Measurements from ENCODE around the gene ZW10. TPM values are rescaled to one million over a fixed set of nuclear protein-coding genes. Genes with fewer than 3 reads are reported as not detected.

Gene ZW10
- total and polyA plus RNA-seq, 2 donors (not counting 1 experiment from before 2014, with no cell fraction given), result 4.8 to 11.9 TPM

- Mint-ChIP-seq H3K9me3 (ENCODE audit: insufficient read depth) (no peaks in the 10 kb centered on the region), H3K27me3 (no peaks in the 10 kb centered on the region), H3K4me3 (no peak overlapping the region), H3K4me1 (no peaks in the 10 kb centered on the region), H3K27ac (no peak overlapping the region)
- WGBS (ENCODE audit: insufficient coverage), result 80% methylated on average over 1 of the region's 4 CpGs
- Histone ChIP-seq H3K27me3 (replicated peaks in 1 of 4; ENCODE audit: control extremely low read depth in 1 of 4, control insufficient read depth in 3 of 4, insufficient read depth in 4 of 4, low read length in 3 of 4) (no peaks in the 10 kb centered on the region), H3K4me1 (ENCODE audit: control insufficient read depth in 2 of 2, insufficient read depth in 2 of 2, low read length in 2 of 2) (no peaks in the 10 kb centered on the region), H3K4me2 (replicated peaks; ENCODE audit: low read depth, low read length, poor library complexity, severe bottlenecking) (no peak overlapping the region), H3K36me3 (replicated peaks in 1 of 2; ENCODE audit: control extremely low read depth in 1 of 2, control insufficient read depth in 1 of 2, extremely low read depth in 1 of 2, insufficient read depth in 2 of 2, low read length in 1 of 2) (no peaks in the 10 kb centered on the region), H3K4me3 (ENCODE audit: control extremely low read depth in 1 of 5, extremely low read depth in 1 of 5, insufficient read depth in 1 of 5, low read depth in 2 of 5, low read length in 4 of 5) (no peak overlapping the region), H3K79me2 (ENCODE audit: control insufficient read depth, insufficient read depth, low read length) (no peaks in the 10 kb centered on the region), H4K20me1 (ENCODE audit: control insufficient read depth, insufficient read depth, low read length, poor library complexity, severe bottlenecking) (no peaks in the 10 kb centered on the region), H3K9ac (ENCODE audit: low read length) (no peak overlapping the region), H3K27ac (ENCODE audit: low read length in 2 of 2) (no peak overlapping the region), H2AFZ (ENCODE audit: insufficient read depth, low read depth, low read length, poor library complexity, severe bottlenecking) (no peak overlapping the region), H3K9me3 (ENCODE audit: control extremely low read depth in 1 of 3, control insufficient read depth in 2 of 3, insufficient read depth in 1 of 3, low read length in 2 of 3) (peaks cover 0 to 5% (median 0%) of the 10 kb centered on the region in 3 donors)
- ChIA-PET CTCF (no interaction called here), POLR2A (no interaction called here)
- no peak for TF ChIP-seq CTCF (IDR thresholded peaks at IDR 0.05)
- no peak for TF ChIP-seq EZH2 (IDR thresholded peaks at IDR 0.05; ENCODE audit: borderline replicate concordance, insufficient read depth, low read depth, low read length, poor library complexity, severe bottlenecking)
- ATAC-seq (ENCODE audit: low read depth), result no peak
- intact Hi-C loops (cut with micrococcal nuclease), result no loop called here
- DNase-seq, result no peak
These were observed 78.3 kb downstream of the ZW10 start for GRCh38 chr11:113695207-113695606.

GRCh38 chr11:113694390-113694789, 79.1 kb downstream of the ZW10 start:
- ATAC-seq (ENCODE audit: low read depth) (no peak), DNase-seq (no peak)
- H3K79me2 ChIP-seq (ENCODE audit: control insufficient read depth, insufficient read depth, low read length), result no peaks in the 10 kb centered on the region
- no peak overlapping the region for H3K4me3 ChIP-seq (ENCODE audit: control extremely low read depth in 1 of 5, extremely low read depth in 1 of 5, insufficient read depth in 1 of 5, low read depth in 2 of 5, low read length in 4 of 5)
- intact Hi-C loops (cut with micrococcal nuclease), result no loop called here
- Mint-ChIP-seq H3K27ac (no peak overlapping the region), H3K4me3 (no peak overlapping the region), H3K9me3 (ENCODE audit: insufficient read depth) (no peaks in the 10 kb centered on the region), H3K4me1 (no peaks in the 10 kb centered on the region), H3K27me3 (no peaks in the 10 kb centered on the region)
- POLR2A ChIA-PET, result no interaction called here
- TF ChIP-seq EZH2 (IDR thresholded peaks at IDR 0.05; ENCODE audit: borderline replicate concordance, insufficient read depth, low read depth, low read length, poor library complexity, severe bottlenecking) (no peak), CTCF (IDR thresholded peaks at IDR 0.05) (no peak)
- H3K36me3 ChIP-seq (replicated peaks in 1 of 2; ENCODE audit: control extremely low read depth in 1 of 2, control insufficient read depth in 1 of 2, extremely low read depth in 1 of 2, insufficient read depth in 2 of 2, low read length in 1 of 2), result no peaks in the 10 kb centered on the region
- H3K4me2 ChIP-seq (replicated peaks; ENCODE audit: low read depth, low read length, poor library complexity, severe bottlenecking), result no peak overlapping the region
- H3K4me1 ChIP-seq (ENCODE audit: control insufficient read depth in 2 of 2, insufficient read depth in 2 of 2, low read length in 2 of 2), result no peaks in the 10 kb centered on the region
- no peaks in the 10 kb centered on the region for H3K27me3 ChIP-seq (replicated peaks in 1 of 4; ENCODE audit: control extremely low read depth in 1 of 4, control insufficient read depth in 3 of 4, insufficient read depth in 4 of 4, low read length in 3 of 4)
- no peaks in the 10 kb centered on the region for H4K20me1 ChIP-seq (ENCODE audit: control insufficient read depth, insufficient read depth, low read length, poor library complexity, severe bottlenecking)
- WGBS (ENCODE audit: insufficient coverage), result 98% methylated on average over 12 of the region's 12 CpGs
- no peaks in the 10 kb centered on the region for H3K9me3 ChIP-seq (ENCODE audit: control extremely low read depth in 1 of 3, control insufficient read depth in 2 of 3, insufficient read depth in 1 of 3, low read length in 2 of 3)
- no peak overlapping the region for H3K9ac ChIP-seq (ENCODE audit: low read length)
- CTCF ChIA-PET, result no interaction called here
- H3K27ac ChIP-seq (ENCODE audit: low read length in 2 of 2), result no peak overlapping the region
- no peak overlapping the region for H2AFZ ChIP-seq (ENCODE audit: insufficient read depth, low read depth, low read length, poor library complexity, severe bottlenecking)
